Heart left ventricle (tissue), 13 donors: Measurements from ENCODE around the gene NUDT8.

ENCODE experiments used
- CTCF ChIP-seq, 12 donors: fragments of 200-600 bp; sonication (generic) in 4 of 12; IDR thresholded peaks; one replicate each; pipeline versions ENCODE4 v1.5.0 to v1.8.0; 2018 to 2022; ENCODE audit warnings: antibody characterized with exemption in 12 of 12, mild to moderate bottlenecking in 5 of 12
- POLR2A ChIP-seq, 2 donors: fragments of 450-650 bp; IDR thresholded peaks; one replicate each; pipeline ENCODE4 v1.6.1; 2017; ENCODE audit warnings: antibody characterized with exemption in 2 of 2, mild to moderate bottlenecking in 2 of 2, moderate library complexity in 2 of 2
- donor health status: ischemic (EF 13 %, LVEDD 7.1; RV severe dilation, severe dysfunction).
- donor health status: DM: no; HTN: yes; CAD: no.
- donor health status: DM: no; HTN: no; CAD: no.
- donor health status: ischemic (EF 25% LVEDD 6.9; RV normal size, moderate dysfunction).
- donor health status: ischemic (EF 25% LVEDD 5.7; RV mildly dilated, moderate dysfunction).
- donor health status: ischemic (EF 35%, LVEDD 5.7; RV mildly dilated, moderate dysfunction).
- donor health status: nonischemic (EF 11% LVEDD 7.7; RV severe dilation, severe dysfunction).
- donor health status: DM: yes; HTN: yes; CAD: no.
- donor health status: PGD.
- donor health status: ischemic (EF 29% LVEDD 5.4; RV normal size, mild dysfunction).
- donor health status: nonischemic (EF 23%, LVEDD 6.1; RV moderate dilation, normal function).

GRCh38 chr11:67626970-67627369, 2.8 kb downstream of the NUDT8 start:
- TF ChIP-seq CTCF (IDR thresholded peaks at IDR 0.05) (no peak), POLR2A (IDR thresholded peaks at IDR 0.05) (no peak)
